Lung microvascular endothelial cell (primary cell): ENCODE measurements around the gene AP1M1. TPM values are rescaled to one million over a fixed set of nuclear protein-coding genes. Genes with fewer than 3 reads are reported as not detected.
"Not testable (repeated sequence)": the region's sequence is repeated elsewhere in the genome, so short reads cannot be mapped to it uniquely, and the experiment has no call there.

Experiments used
- DNase-seq, 2 donors: peaks; one replicate each; pipeline versions ENCODE4 v3.0.0 to v3.0.0-alpha.2; 2010; ENCODE audit warnings: low read depth in 2 of 2
- total RNA-seq: library from RNA; depleted of rRNA; stranded (reverse); fragments of >200 nt; gene quantifications from 2 replicates; pipeline ENCODE4 v1.2.1, GENCODE V29; 2014

Gene AP1M1
- total RNA-seq, 1 donor from 2014 or later, result 59.3 TPM

- no peak for DNase-seq
Observed at GRCh38 chr19:16261584-16262368, 64.1 kb downstream of the AP1M1 start.

GRCh38 chr19:16262618-16263017, 64.9 kb downstream of the AP1M1 start:
- DNase-seq, result no peak

- no peak for DNase-seq
Observed at GRCh38 chr19:16263141-16263761, 65.5 kb downstream of the AP1M1 start.

GRCh38 chr19:16265205-16265604, 67.5 kb downstream of the AP1M1 start:
- DNase-seq, result no peak

- DNase-seq, result no peak
Observed at GRCh38 chr19:16265890-16266585, 68.3 kb downstream of the AP1M1 start.

GRCh38 chr19:16266586-16266942, 68.9 kb downstream of the AP1M1 start:
- DNase-seq, result no peak

- no peak for DNase-seq
Observed at GRCh38 chr19:16268676-16269319, 71.1 kb downstream of the AP1M1 start.

GRCh38 chr19:16272945-16273344, 75.2 kb downstream of the AP1M1 start:
- no peak for DNase-seq

- no peak for DNase-seq
Observed at GRCh38 chr19:16274447-16274846, 76.7 kb downstream of the AP1M1 start.

- no peak for DNase-seq
Observed at GRCh38 chr19:16280306-16280705, 82.6 kb downstream of the AP1M1 start.

GRCh38 chr19:16281743-16282142, 84.0 kb downstream of the AP1M1 start:
- no peak for DNase-seq

GRCh38 chr19:16283210-16284061, 85.7 kb downstream of the AP1M1 start:
- peak; percentile 96 to 98 for DNase-seq

- DNase-seq, result no peak
Observed at GRCh38 chr19:16284505-16284904, 86.8 kb downstream of the AP1M1 start.

GRCh38 chr19:16285079-16285478, 87.4 kb downstream of the AP1M1 start:
- not testable (repeated sequence) for DNase-seq

- DNase-seq, result peak; percentile 33 to 38
Observed at GRCh38 chr19:16285769-16286498, 88.2 kb downstream of the AP1M1 start.

GRCh38 chr19:16288544-16288943, 90.8 kb downstream of the AP1M1 start:
- DNase-seq, result peak; percentile 43 to 81

- DNase-seq, result no peak
Observed at GRCh38 chr19:16289594-16289993, 91.9 kb downstream of the AP1M1 start.

- DNase-seq, result peak; percentile 80 to 89
Observed at GRCh38 chr19:16290692-16291091, 93.0 kb downstream of the AP1M1 start.

GRCh38 chr19:16293118-16294091, 95.7 kb downstream of the AP1M1 start:
- DNase-seq, result peak; percentile 67 to 92
